Kidney epithelial cell (primary cell): ENCODE results near the gene MARCHF9. TPM values are rescaled to one million over a fixed set of nuclear protein-coding genes. Genes with fewer than 3 reads are reported as not detected.

Experiments
- DNase-seq: peaks from one replicate; pipeline ENCODE4 v3.0.0-alpha.2; 2010; ENCODE audit warnings: low read depth
- H3K27me3 ChIP-seq: 2 replicates; pipeline ENCODE4 v1.6.0; 2011; ENCODE audit warnings: low read length; ENCODE audit not compliant: control insufficient read depth, insufficient read depth
- H3K36me3 ChIP-seq: 2 replicates; pipeline ENCODE4 v1.5.1; 2011; ENCODE audit warnings: low read length; ENCODE audit not compliant: control insufficient read depth, insufficient read depth
- H3K4me3 ChIP-seq: 2 replicates; pipeline ENCODE4 v1.5.1; 2011; ENCODE audit warnings: low read depth, mild to moderate bottlenecking, control low read depth, low read length
- CTCF ChIP-seq: IDR thresholded peaks from 2 replicates; pipeline ENCODE4 v1.5.1; 2011; ENCODE audit warnings: mild to moderate bottlenecking, moderate library complexity, low read length, control low read depth, inconsistent platforms; ENCODE audit not compliant: insufficient read depth, poor library complexity, severe bottlenecking
- total RNA-seq: library from RNA; depleted of rRNA; stranded (reverse); fragments of >200 nt; gene quantifications from 2 replicates; pipeline ENCODE4 v1.2.3, GENCODE V29; 2015

Gene MARCHF9
- total RNA-seq, 1 donor from 2014 or later, result 16.7 TPM

- DNase-seq, result no peak
These were observed 27.0 kb upstream of the MARCHF9 start for GRCh38 chr12:57727758-57728395.

GRCh38 chr12:57729321-57729844 lies 25.5 kb upstream of the MARCHF9 start:
- TF ChIP-seq CTCF, result no peak
- DNase-seq, result no peak
- H3K27me3 ChIP-seq, result peaks cover 70% of the 10 kb centered on the region
- H3K36me3 ChIP-seq, result no peaks in the 10 kb centered on the region
- H3K4me3 ChIP-seq, result no peak overlapping the region

More at GRCh38 chr12:57727758-57728395, 27.0 kb upstream of the MARCHF9 start:
- no peak overlapping the region for H3K4me3 ChIP-seq
- peaks cover 60% of the 10 kb centered on the region for H3K27me3 ChIP-seq
- TF ChIP-seq CTCF, result no peak
- no peaks in the 10 kb centered on the region for H3K36me3 ChIP-seq

GRCh38 chr12:57730336-57731067 lies 24.4 kb upstream of the MARCHF9 start:
- peaks cover 77% of the 10 kb centered on the region for H3K27me3 ChIP-seq
- no peak for TF ChIP-seq CTCF
- DNase-seq, result no peak
- H3K36me3 ChIP-seq, result no peaks in the 10 kb centered on the region
- H3K4me3 ChIP-seq, result no peak overlapping the region

GRCh38 chr12:57731411-57732080 lies 23.4 kb upstream of the MARCHF9 start:
- H3K4me3 ChIP-seq, result no peak overlapping the region
- no peak for TF ChIP-seq CTCF
- H3K27me3 ChIP-seq, result peaks cover 78% of the 10 kb centered on the region
- H3K36me3 ChIP-seq, result no peaks in the 10 kb centered on the region
- DNase-seq, result no peak

- TF ChIP-seq CTCF, result no peak
- DNase-seq, result no peak
- H3K4me3 ChIP-seq, result no peak overlapping the region
- no peaks in the 10 kb centered on the region for H3K36me3 ChIP-seq
- H3K27me3 ChIP-seq, result peaks cover 78% of the 10 kb centered on the region
These were observed 22.6 kb upstream of the MARCHF9 start for GRCh38 chr12:57732270-57732669.
